Muscle layer of duodenum (tissue), 2 donors: ENCODE results near the gene SLC2A4.

Experiments
- H3K27ac ChIP-seq: one replicate; pipeline ENCODE4 v1.7.0; 2013; ENCODE audit warnings: mild to moderate bottlenecking, low read length
- H3K27me3 ChIP-seq: one replicate; pipeline ENCODE4 v1.7.0; 2013; ENCODE audit warnings: low read depth, mild to moderate bottlenecking, control low read depth, low read length
- H3K36me3 ChIP-seq, 2 donors: one replicate each; pipeline ENCODE4 v1.7.0; 2013; ENCODE audit warnings: low read length in 2 of 2, control low read depth in 1 of 2, mild to moderate bottlenecking in 1 of 2; ENCODE audit not compliant: insufficient read depth in 2 of 2, control insufficient read depth in 1 of 2
- H3K4me1 ChIP-seq, 2 donors: one replicate each; pipeline ENCODE4 v1.7.0; 2013; ENCODE audit warnings: low read length in 2 of 2, mild to moderate bottlenecking in 2 of 2, control low read depth in 1 of 2, moderate library complexity in 1 of 2; ENCODE audit not compliant: insufficient read depth in 2 of 2, control insufficient read depth in 1 of 2
- H3K4me3 ChIP-seq, 2 donors: one replicate each; pipeline ENCODE4 v1.7.0; 2013; ENCODE audit warnings: low read length in 2 of 2, low read depth in 1 of 2, mild to moderate bottlenecking in 1 of 2
- H3K9me3 ChIP-seq, 2 donors: one replicate each; pipeline ENCODE4 v1.7.0; 2013; ENCODE audit warnings: low read length in 2 of 2, control low read depth in 1 of 2, mild to moderate bottlenecking in 1 of 2; ENCODE audit not compliant: control insufficient read depth in 1 of 2
- donor health status: healthy.

SLC2A4 gene

DNA sequence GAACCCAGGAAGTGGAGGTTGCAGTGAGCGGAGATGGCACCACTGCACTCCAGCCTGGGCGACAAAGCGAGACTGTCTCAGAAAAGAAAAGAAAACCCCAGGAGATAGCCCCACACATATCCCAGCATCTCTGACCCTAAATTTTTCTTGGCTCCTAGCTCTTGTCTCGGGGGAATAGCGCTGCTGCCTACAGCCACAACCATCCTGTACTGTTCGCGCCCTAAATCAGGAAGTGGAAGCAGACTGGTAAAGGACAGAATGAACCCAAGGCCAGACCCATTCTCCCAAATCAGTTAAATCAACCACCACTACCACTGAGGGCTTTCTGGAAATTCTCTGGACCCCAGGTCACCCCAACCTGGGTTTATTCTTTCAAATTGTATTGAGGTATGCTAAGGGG, 31.7 kb upstream of the SLC2A4 start:
- peak overlapping the region; percentile 76 to 84 for H3K4me3 ChIP-seq
- peaks cover 20 to 37% of the 10 kb centered on the region in 2 donors for H3K4me1 ChIP-seq
- H3K36me3 ChIP-seq = peaks cover 21 to 27% of the 10 kb centered on the region in 2 donors
- no peaks in the 10 kb centered on the region for H3K9me3 ChIP-seq
- peak overlapping the region; percentile 61 for H3K27ac ChIP-seq
- H3K27me3 ChIP-seq = no peaks in the 10 kb centered on the region

DNA sequence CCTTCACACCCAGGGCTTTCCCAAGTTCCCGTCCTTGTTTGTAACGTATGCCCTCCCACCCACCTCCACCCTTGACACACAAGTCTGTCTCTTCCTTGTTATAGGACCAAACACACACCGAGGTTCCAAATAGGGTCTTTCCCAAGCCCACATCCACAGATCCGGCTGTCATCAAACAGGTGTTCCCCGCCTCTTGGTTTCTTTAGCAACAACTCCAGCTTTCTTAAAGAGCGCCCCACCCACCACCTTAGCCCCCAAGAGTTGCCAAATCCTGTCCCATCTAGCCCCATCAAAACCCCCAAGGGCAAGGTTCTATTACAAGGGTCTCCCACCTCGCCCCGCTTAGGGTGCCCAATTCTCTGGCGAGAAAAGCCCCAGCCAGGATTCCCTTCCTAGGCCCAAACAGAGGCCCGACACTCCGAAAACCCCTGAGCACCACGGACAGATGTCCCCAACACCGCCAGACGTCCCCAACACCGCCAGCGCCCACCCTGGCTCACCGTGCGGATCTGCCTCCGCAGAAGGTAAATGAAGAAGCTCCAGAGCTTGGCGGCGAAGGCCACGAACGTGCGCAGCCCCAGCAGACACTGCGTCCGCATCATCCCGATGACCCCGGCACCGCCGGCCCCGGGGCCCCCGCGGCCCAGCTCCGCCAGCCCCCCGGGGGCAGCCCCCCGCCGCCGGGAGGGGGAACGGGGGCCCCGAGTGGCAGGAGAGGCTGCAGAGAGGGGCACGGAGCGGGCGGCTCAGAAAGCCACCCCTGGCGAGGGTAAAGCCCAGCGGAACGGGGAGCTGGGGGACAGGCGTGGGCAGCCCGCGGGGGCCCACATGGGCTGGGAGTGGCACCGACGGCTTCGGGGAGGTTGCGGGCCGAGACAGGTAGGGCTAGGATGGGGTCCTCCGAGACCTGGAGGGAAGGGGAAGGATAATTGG, 30.6 kb upstream of the SLC2A4 start:
- peaks cover 20 to 37% of the 10 kb centered on the region in 2 donors for H3K4me1 ChIP-seq

DNA sequence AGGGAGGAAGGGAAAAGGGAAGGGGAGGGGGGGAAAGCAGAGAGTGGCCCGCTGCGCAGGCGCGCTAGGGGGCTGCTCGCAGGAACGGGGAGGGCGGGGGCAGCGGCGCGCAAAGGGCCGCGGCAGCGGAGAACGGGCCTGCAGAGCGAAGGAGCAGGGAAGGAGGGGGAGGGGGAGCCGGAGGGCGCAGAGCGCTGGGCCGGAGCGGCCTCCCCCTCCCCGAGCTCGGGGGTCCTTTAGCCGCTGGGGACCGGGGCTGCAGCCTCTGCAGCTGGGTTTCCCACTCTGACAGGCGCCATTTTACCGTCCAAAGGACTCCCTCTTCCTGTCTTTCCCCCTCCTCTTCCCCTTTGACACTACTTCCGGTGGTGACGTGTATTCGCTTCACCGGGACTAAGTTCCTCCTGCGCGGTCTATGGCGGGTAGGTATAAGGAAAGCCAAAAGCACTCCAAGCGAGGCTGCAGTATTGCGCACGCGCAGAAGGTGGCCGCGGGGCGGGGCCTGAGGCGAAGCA, 29.8 kb upstream of the SLC2A4 start, which contains the start of gene CTDNEP1:
CTDNEP1 (minus strand) TSS at position 74 of the 515 bp plus-strand sequence. CDS start 438 bp downstream, outside the sequence.
- no peaks in the 10 kb centered on the region for H3K27me3 ChIP-seq
- H3K36me3 ChIP-seq = peaks cover 19 to 32% of the 10 kb centered on the region in 2 donors
- peak within 1 kb of the TSS; percentile 79 to 84 for H3K4me3 ChIP-seq
- no peaks in the 10 kb centered on the region for H3K9me3 ChIP-seq
- H3K27ac ChIP-seq = peak within 1 kb of the TSS; percentile 97
- peaks cover 20 to 37% of the 10 kb centered on the region in 2 donors for H3K4me1 ChIP-seq

More for the DNA sequence above, 30.6 kb upstream of the SLC2A4 start:
- Histone ChIP-seq H3K4me3 (peak overlapping the region; percentile 76 to 84), H3K9me3 (no peaks in the 10 kb centered on the region), H3K36me3 (peaks cover 21 to 33% of the 10 kb centered on the region in 2 donors), H3K27me3 (no peaks in the 10 kb centered on the region), H3K27ac (peak overlapping the region; percentile 97)

DNA sequence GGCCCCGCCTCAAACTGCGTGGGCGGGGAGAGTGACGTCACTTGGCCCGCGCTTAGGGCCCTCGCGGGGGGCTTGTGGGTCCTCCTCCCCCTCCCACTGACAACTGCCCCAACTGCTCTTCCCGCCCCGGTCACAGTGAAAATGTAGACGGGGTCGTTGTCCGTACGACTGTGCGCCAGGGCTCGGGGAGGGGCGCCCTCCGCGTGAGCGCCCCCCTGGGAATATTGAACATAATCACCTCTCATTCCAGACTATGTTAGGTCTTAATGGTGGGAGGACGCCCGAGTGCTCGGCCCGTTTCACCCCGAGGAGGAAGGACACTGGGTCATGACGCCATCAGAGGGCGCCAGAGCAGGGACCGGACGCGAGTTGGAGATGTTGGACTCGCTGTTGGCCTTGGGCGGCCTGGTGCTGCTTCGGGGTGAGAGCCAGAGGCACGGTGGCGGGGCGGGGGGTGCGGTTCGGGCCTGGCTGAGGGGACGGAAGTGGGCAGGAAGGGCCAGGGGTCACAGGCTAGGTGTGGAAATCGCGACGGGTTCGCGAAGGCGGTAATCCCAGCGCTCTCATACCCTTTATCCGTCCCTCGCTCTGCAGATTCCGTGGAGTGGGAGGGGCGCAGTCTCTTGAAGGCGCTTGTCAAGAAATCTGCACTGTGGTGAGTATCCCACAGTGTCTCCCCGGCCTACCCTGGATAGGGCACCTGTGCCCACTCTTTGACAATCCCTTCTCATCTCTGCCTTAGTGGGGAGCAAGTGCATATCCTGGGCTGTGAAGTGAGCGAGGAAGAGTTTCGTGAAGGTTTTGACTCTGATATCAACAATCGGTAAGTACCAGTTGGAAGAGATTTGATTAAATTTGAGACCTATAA, 29.1 kb upstream of the SLC2A4 start, which contains the start of gene ELP5:
ELP5 (plus strand) TSS at position 40 of the 868 bp plus-strand sequence; CDS start at position 376, 336 bp downstream.
- peaks cover 22 to 35% of the 10 kb centered on the region in 2 donors for H3K36me3 ChIP-seq
- peak within 1 kb of the TSS; percentile 79 to 84 for H3K4me3 ChIP-seq
- no peaks in the 10 kb centered on the region for H3K9me3 ChIP-seq
- H3K27ac ChIP-seq = peak within 1 kb of the TSS; percentile 97
- peaks cover 20 to 37% of the 10 kb centered on the region in 2 donors for H3K4me1 ChIP-seq
- H3K27me3 ChIP-seq = no peaks in the 10 kb centered on the region

DNA sequence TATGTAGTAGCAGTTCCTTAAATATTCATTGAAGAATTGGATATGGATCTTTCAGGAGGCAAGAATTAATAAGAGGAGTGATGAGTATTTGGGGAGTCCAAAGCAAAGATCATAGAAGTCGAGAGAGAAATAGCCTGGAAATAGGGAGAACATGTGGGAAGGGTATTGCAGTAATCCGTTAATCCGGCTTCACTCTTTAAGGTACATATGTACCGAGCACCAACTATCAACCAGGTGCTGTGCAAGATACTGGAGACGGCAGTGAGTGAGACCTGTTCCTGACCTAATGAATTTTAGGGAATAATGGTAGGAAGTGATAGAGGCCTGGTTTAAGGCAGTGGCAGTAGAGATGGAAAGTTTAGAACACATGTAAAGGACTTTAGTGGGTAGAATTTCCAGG, 28.4 kb upstream of the SLC2A4 start:
- H3K4me3 ChIP-seq = peak overlapping the region; percentile 79 to 84
- H3K36me3 ChIP-seq = peaks cover 22 to 42% of the 10 kb centered on the region in 2 donors
- no peaks in the 10 kb centered on the region for H3K27me3 ChIP-seq
- H3K27ac ChIP-seq = peak overlapping the region; percentile 97
- no peaks in the 10 kb centered on the region for H3K9me3 ChIP-seq
- peaks cover 20 to 37% of the 10 kb centered on the region in 2 donors for H3K4me1 ChIP-seq

DNA sequence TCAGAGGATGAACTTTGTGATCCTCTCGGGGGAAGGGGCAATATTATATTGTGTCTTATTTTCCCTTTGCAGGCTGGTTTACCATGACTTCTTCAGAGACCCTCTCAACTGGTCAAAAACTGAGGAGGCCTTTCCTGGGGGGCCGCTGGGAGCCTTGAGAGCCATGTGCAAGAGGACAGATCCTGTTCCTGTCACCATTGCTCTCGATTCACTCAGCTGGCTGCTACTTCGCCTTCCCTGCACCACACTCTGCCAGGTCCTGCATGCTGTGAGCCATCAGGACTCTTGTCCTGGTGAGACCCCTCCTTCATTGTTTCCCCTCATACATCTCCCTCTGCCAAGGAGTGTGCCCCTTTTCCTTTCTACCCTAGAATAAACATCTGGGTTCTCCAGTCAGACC, 27.0 kb upstream of the SLC2A4 start:
- Histone ChIP-seq H3K36me3 (peaks cover 35 to 55% of the 10 kb centered on the region in 2 donors), H3K4me1 (peaks cover 15 to 26% of the 10 kb centered on the region in 2 donors), H3K27ac (no peak overlapping the region), H3K4me3 (no peak overlapping the region), H3K27me3 (no peaks in the 10 kb centered on the region), H3K9me3 (no peaks in the 10 kb centered on the region)

DNA sequence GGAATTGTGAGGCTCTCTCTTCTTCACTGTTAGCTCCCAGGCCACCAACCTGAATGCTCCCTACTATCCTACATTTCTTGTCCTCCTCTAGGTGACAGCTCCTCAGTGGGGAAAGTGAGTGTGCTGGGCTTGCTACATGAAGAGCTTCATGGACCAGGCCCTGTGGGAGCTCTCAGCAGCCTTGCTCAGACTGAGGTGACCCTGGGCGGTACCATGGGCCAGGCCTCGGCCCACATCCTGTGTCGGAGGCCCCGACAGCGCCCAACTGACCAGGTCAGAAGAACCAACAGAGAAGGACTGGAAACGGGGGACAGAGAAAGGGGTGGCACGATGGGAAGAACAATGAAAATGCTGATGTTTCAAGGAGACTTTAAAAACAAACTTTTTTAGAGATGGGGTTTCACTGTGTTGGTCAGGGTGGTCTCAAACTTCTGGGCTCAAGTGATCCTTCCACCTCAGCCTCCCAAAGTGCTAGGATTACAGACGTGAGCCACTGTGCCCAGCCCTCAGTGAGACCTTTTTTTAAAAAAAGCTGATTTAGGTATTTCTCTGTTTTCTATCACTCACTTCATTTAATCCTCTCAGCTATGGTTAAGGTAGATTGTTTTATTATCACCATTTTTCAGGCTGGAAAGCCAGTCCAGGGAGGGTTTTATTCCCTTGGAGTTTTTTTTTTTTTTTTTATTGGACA, 24.6 kb upstream of the SLC2A4 start:
- H3K4me1 ChIP-seq = peaks cover 7 to 25% of the 10 kb centered on the region in 2 donors
- H3K4me3 ChIP-seq = no peak overlapping the region
- H3K36me3 ChIP-seq = peaks cover 36 to 57% of the 10 kb centered on the region in 2 donors
- no peaks in the 10 kb centered on the region for H3K9me3 ChIP-seq
- no peak overlapping the region for H3K27ac ChIP-seq
- H3K27me3 ChIP-seq = peaks cover 8% of the 10 kb centered on the region

DNA sequence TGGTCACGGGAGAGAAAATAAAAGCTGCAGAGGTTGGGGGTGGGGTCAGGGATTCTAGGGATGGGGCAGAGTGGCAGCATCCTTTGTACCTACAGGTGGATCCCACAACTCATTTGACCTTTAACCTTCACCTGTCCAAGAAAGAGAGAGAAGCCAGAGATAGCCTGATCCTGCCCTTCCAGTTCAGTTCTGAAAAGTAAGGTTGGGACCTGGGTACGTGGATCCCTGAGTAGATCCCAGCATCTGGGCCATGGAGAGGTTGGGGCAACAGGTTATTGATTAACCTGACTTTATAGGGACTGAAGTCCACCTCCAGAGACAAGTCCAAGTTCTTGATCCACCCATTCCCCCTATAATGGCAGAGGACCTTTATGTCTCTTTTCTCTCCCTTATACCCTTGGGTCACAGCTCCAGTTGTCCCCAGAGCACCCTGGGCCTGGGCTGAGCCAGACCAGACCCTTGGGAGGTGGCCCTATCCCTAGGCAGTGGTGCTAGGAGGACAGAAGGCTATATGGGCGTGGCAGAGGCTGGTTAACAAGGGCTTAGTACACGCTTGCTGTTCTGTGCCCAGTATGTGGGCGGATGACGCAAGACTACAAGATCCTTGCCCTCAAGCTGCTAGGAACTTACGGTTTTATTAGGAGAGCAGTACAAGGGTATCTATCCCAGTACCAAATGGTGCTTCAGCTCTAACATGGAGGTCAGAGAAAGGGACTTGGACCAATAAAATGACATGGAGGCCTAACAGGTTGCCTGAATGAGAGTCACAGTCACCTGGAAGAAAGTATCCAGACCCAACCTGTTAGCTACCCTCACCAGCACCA, 22.6 kb upstream of the SLC2A4 start:
- no peaks in the 10 kb centered on the region for H3K9me3 ChIP-seq
- H3K36me3 ChIP-seq = peaks cover 36 to 53% of the 10 kb centered on the region in 2 donors
- H3K27ac ChIP-seq = peak overlapping the region; percentile 84
- peak overlapping the region in 1 of 2 donors; percentile 34 for H3K4me3 ChIP-seq
- peaks cover 24% of the 10 kb centered on the region for H3K27me3 ChIP-seq
- peaks cover 0 to 32% of the 10 kb centered on the region in 2 donors for H3K4me1 ChIP-seq

DNA sequence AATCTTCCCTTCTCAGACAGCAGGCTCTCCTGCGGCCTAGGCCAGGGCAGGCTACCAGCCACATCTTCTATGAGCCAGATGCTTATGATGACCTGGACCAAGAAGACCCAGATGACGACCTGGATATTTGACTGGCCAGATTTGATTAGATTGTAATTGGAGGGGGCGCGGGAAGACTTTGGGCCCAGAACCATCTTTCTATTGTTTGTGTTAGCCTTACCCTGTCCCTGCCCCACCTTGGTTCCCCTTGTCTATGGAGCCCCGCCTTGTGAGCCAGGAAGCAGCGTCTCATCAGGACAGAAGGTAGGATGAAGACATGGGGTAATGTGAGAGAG, 22.0 kb upstream of the SLC2A4 start:
- Histone ChIP-seq H3K9me3 (no peaks in the 10 kb centered on the region), H3K27ac (peak overlapping the region; percentile 84), H3K4me3 (peak overlapping the region in 1 of 2 donors; percentile 34), H3K36me3 (peaks cover 31 to 48% of the 10 kb centered on the region in 2 donors), H3K27me3 (peaks cover 27% of the 10 kb centered on the region), H3K4me1 (peaks cover 0 to 32% of the 10 kb centered on the region in 2 donors)

DNA sequence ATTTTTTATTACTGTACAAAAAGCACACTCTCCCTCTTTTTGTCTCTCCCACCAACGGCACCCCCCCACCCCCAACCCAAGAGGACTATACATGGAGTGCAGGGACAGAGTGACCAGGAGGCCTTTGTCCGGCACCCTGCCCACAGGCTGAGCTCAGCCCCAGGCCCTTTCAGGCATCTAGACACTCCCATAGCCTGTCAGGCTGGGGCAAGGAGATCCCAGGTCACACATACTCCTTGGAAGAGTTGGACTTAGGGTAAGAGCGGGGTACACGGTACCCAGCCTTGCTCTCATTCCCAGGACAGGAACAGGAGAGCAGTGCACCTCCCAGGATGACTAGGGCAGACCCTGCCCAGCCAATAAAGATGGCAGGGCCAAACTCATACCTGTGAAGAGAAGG, 21.4 kb upstream of the SLC2A4 start:
- peak overlapping the region; percentile 84 for H3K27ac ChIP-seq
- peaks cover 0 to 32% of the 10 kb centered on the region in 2 donors for H3K4me1 ChIP-seq
- peaks cover 28% of the 10 kb centered on the region for H3K27me3 ChIP-seq
- peaks cover 25 to 42% of the 10 kb centered on the region in 2 donors for H3K36me3 ChIP-seq
- H3K4me3 ChIP-seq = peak overlapping the region in 1 of 2 donors; percentile 42
- H3K9me3 ChIP-seq = no peaks in the 10 kb centered on the region
